ENCODE results near the gene ATP10B. TPM values are rescaled to one million over a fixed set of nuclear protein-coding genes. Genes with fewer than 3 reads are reported as not detected.

ATP10B gene
- total and polyA plus RNA-seq, 2 of the 8 experiments (the other 6 are each of a cell fraction or from before 2014, with no cell fraction given): 0.06 to 0.11 TPM

GRCh38 chr5:160693831-160694465 lies 158.1 kb downstream of the ATP10B start (continued):
- TF ChIP-seq EGR1 (IDR thresholded peaks at IDR 0.05; ENCODE audit: borderline replicate concordance, low read depth, low read length): no peak
- no peak for TF ChIP-seq RBBP5 (IDR thresholded peaks at IDR 0.05; ENCODE audit: borderline replicate concordance, low read depth, low read length)
- no peak for TF ChIP-seq TEAD4 (IDR thresholded peaks at IDR 0.05; ENCODE audit: low read depth, low read length)
- no peak for TF ChIP-seq RNF2 (IDR thresholded peaks at IDR 0.05; ENCODE audit: borderline replicate concordance, low read depth, low read length, missing control alignments, poor library complexity, severe bottlenecking)
- no peak for TF ChIP-seq GABPA (IDR thresholded peaks at IDR 0.05; ENCODE audit: borderline replicate concordance, insufficient read depth, low read length)

All from H1 (cell line).